Activated CD8-positive, alpha-beta T cell treated with anti-CD3 and anti-CD28 coated beads, Interleukin-2, amount 10 ng/mL, durations not matched to agents 7 days and 5 days (primary cell): Measurements from ENCODE around the gene CCDC74B. TPM values are rescaled to one million over a fixed set of nuclear protein-coding genes. Genes with fewer than 3 reads are reported as not detected.
"Not testable (repeated sequence)": the region's sequence is repeated elsewhere in the genome, so short reads cannot be mapped to it uniquely, and the experiment has no call there.

Source experiments
- ATAC-seq: fragments of 150-1000 bp; cut with Tn5 transposase; one replicate; pipeline ENCODE4 v1.10.0; 2021; ENCODE audit warnings: moderate library complexity
- CTCF ChIA-PET: fragments of 350-600 bp; sonication (Branson Sonifier 250); formaldehyde crosslinking; loops from one replicate; lab custom pipeline; 2021; ENCODE audit warnings: antibody characterized with exemption; lab: Charles Lee
- POLR2A ChIA-PET: fragments of 350-600 bp; sonication (Branson Sonifier 250); formaldehyde crosslinking; loops from one replicate; lab custom pipeline; 2021; ENCODE audit warnings: antibody characterized with exemption; lab: Charles Lee
- DNase-seq: peaks from one replicate; pipeline ENCODE4 v3.0.0-alpha.2; 2020
- H3K27ac Mint-ChIP-seq: one replicate; pipeline ENCODE4 v1.8.0; 2021; ENCODE audit warnings: mild to moderate bottlenecking, mixed read lengths
- H3K27me3 Mint-ChIP-seq: one replicate; pipeline ENCODE4 v1.8.0; 2021; ENCODE audit warnings: low read depth, mixed read lengths
- H3K36me3 Mint-ChIP-seq: one replicate; pipeline ENCODE4 v1.8.0; 2021; ENCODE audit warnings: low read depth, mixed read lengths
- H3K4me1 Mint-ChIP-seq: one replicate; pipeline ENCODE4 v1.8.0; 2021; ENCODE audit warnings: low read depth, mixed read lengths
- H3K4me3 Mint-ChIP-seq: one replicate; pipeline ENCODE4 v1.8.0; 2021; ENCODE audit warnings: mild to moderate bottlenecking, mixed read lengths
- H3K9me3 Mint-ChIP-seq: one replicate; pipeline ENCODE4 v1.8.0; 2022; ENCODE audit warnings: mixed read lengths; ENCODE audit not compliant: insufficient read depth
- total RNA-seq, 2 experiments: library from RNA; stranded (reverse); gene quantifications; one replicate each; pipeline ENCODE4 v1.2.3, GENCODE V29; 2021

CCDC74B gene
- 1 to 10 TPM; 3.2 to 3.4 TPM for total RNA-seq

- H3K36me3 Mint-ChIP-seq, H3K27me3 Mint-ChIP-seq, H3K9me3 Mint-ChIP-seq, POLR2A ChIA-PET, CTCF ChIA-PET, H3K27ac Mint-ChIP-seq: not testable (repeated sequence)
- H3K4me1 Mint-ChIP-seq: peaks cover 18% of the 10 kb centered on the region
- ATAC-seq: peak; percentile 92
- H3K4me3 Mint-ChIP-seq: peak within 1 kb of the TSS; percentile 71
- DNase-seq: peak; percentile 73
Observed at GRCh38 chr2:130145006-130145414, at the start of gene CCDC74B. TSS of gene CCDC74B (minus strand) at chr2:130145112. CDS start at chr2:130144996, 116 bp downstream.

- peaks cover 13% of the 10 kb centered on the region for H3K4me1 Mint-ChIP-seq
- DNase-seq, ATAC-seq, POLR2A ChIA-PET, H3K9me3 Mint-ChIP-seq, H3K27ac Mint-ChIP-seq, H3K4me3 Mint-ChIP-seq, CTCF ChIA-PET, H3K27me3 Mint-ChIP-seq, H3K36me3 Mint-ChIP-seq: not testable (repeated sequence)
Observed at GRCh38 chr2:130193824-130194223, 48.9 kb upstream of the CCDC74B start.

- H3K27me3 Mint-ChIP-seq, H3K27ac Mint-ChIP-seq: not testable (repeated sequence)
Observed at GRCh38 chr2:130192451-130192850, 47.5 kb upstream of the CCDC74B start.

GRCh38 chr2:130191319-130191718 lies 46.4 kb upstream of the CCDC74B start:
- ATAC-seq, H3K4me3 Mint-ChIP-seq, POLR2A ChIA-PET, DNase-seq, H3K27ac Mint-ChIP-seq, H3K27me3 Mint-ChIP-seq, H3K9me3 Mint-ChIP-seq, CTCF ChIA-PET: not testable (repeated sequence)
- Mint-ChIP-seq H3K4me1 (peaks cover 15% of the 10 kb centered on the region), H3K36me3 (peaks cover 10% of the 10 kb centered on the region)

More at GRCh38 chr2:130192451-130192850, 47.5 kb upstream of the CCDC74B start:
- peaks cover 13% of the 10 kb centered on the region for H3K4me1 Mint-ChIP-seq
- CTCF ChIA-PET, ATAC-seq, H3K4me3 Mint-ChIP-seq, H3K36me3 Mint-ChIP-seq, DNase-seq, H3K9me3 Mint-ChIP-seq: not testable (repeated sequence)
- POLR2A ChIA-PET: interaction anchor here (0.6 kb wide), 1 partner anchor 22 kb away, joined by 3 read pairs; no protein-coding TSS in a partner anchor

GRCh38 chr2:130190237-130190636 lies 45.3 kb upstream of the CCDC74B start:
- H3K4me1 Mint-ChIP-seq: peaks cover 17% of the 10 kb centered on the region
- H3K27me3 Mint-ChIP-seq: no peaks in the 10 kb centered on the region
- H3K36me3 Mint-ChIP-seq: peaks cover 15% of the 10 kb centered on the region
- CTCF ChIA-PET: no interaction called here
- H3K9me3 Mint-ChIP-seq: no peaks in the 10 kb centered on the region
- POLR2A ChIA-PET: no interaction called here
- ATAC-seq (no peak), DNase-seq (no peak)
- no peak overlapping the region for H3K4me3 Mint-ChIP-seq
- no peak overlapping the region for H3K27ac Mint-ChIP-seq

- Mint-ChIP-seq H3K36me3 (peaks cover 16% of the 10 kb centered on the region), H3K4me1 (peaks cover 23% of the 10 kb centered on the region)
- CTCF ChIA-PET, H3K4me3 Mint-ChIP-seq, POLR2A ChIA-PET, H3K27me3 Mint-ChIP-seq, DNase-seq, ATAC-seq, H3K9me3 Mint-ChIP-seq, H3K27ac Mint-ChIP-seq: not testable (repeated sequence)
Observed at GRCh38 chr2:130188958-130189357, 44.0 kb upstream of the CCDC74B start.

- DNase-seq, H3K27ac Mint-ChIP-seq, H3K27me3 Mint-ChIP-seq, CTCF ChIA-PET, POLR2A ChIA-PET, H3K9me3 Mint-ChIP-seq, H3K4me3 Mint-ChIP-seq, ATAC-seq: not testable (repeated sequence)
- H3K36me3 Mint-ChIP-seq: peaks cover 19% of the 10 kb centered on the region
- peaks cover 30% of the 10 kb centered on the region for H3K4me1 Mint-ChIP-seq
Observed at GRCh38 chr2:130187859-130188792, 43.2 kb upstream of the CCDC74B start.

- peaks cover 19% of the 10 kb centered on the region for H3K36me3 Mint-ChIP-seq
Observed at GRCh38 chr2:130187268-130187667, 42.4 kb upstream of the CCDC74B start.

GRCh38 chr2:130186391-130186790 lies 41.5 kb upstream of the CCDC74B start:
- H3K36me3 Mint-ChIP-seq: peaks cover 17% of the 10 kb centered on the region
- peaks cover 23% of the 10 kb centered on the region for H3K4me1 Mint-ChIP-seq
- no peaks in the 10 kb centered on the region for H3K27me3 Mint-ChIP-seq
- H3K27ac Mint-ChIP-seq: peak overlapping the region; percentile 34
- ATAC-seq (no peak), DNase-seq (no peak)
- CTCF ChIA-PET: no interaction called here
- POLR2A ChIA-PET: interaction anchor here (1.2 kb wide), 1 partner anchor 1302 kb away, joined by 3 read pairs; no protein-coding TSS in a partner anchor
- H3K9me3 Mint-ChIP-seq: no peaks in the 10 kb centered on the region
- H3K4me3 Mint-ChIP-seq: no peak overlapping the region

More at GRCh38 chr2:130187268-130187667, 42.4 kb upstream of the CCDC74B start:
- ATAC-seq: no peak
- H3K9me3 Mint-ChIP-seq: no peaks in the 10 kb centered on the region
- no peaks in the 10 kb centered on the region for H3K27me3 Mint-ChIP-seq
- H3K27ac Mint-ChIP-seq: no peak overlapping the region
- H3K4me3 Mint-ChIP-seq: no peak overlapping the region
- no peak for DNase-seq
- POLR2A ChIA-PET: no interaction called here
- peaks cover 27% of the 10 kb centered on the region for H3K4me1 Mint-ChIP-seq
- CTCF ChIA-PET: no interaction called here

- H3K27ac Mint-ChIP-seq: peak overlapping the region; percentile 34
- H3K27me3 Mint-ChIP-seq: no peaks in the 10 kb centered on the region
- no peak overlapping the region for H3K4me3 Mint-ChIP-seq
- DNase-seq (no peak), ATAC-seq (no peak)
- H3K4me1 Mint-ChIP-seq: peaks cover 19% of the 10 kb centered on the region
- H3K9me3 Mint-ChIP-seq: no peaks in the 10 kb centered on the region
- peaks cover 15% of the 10 kb centered on the region for H3K36me3 Mint-ChIP-seq
- POLR2A ChIA-PET: interaction anchor here (1.2 kb wide), 1 partner anchor 1303 kb away, joined by 3 read pairs; no protein-coding TSS in a partner anchor
- CTCF ChIA-PET: no interaction called here
Observed at GRCh38 chr2:130185896-130186295, 41.0 kb upstream of the CCDC74B start.

GRCh38 chr2:130185436-130185835 lies 40.5 kb upstream of the CCDC74B start:
- ATAC-seq (no peak), DNase-seq (no peak)
- peaks cover 15% of the 10 kb centered on the region for H3K36me3 Mint-ChIP-seq
- H3K4me1 Mint-ChIP-seq: peaks cover 21% of the 10 kb centered on the region
- ChIA-PET POLR2A (no interaction called here), CTCF (no interaction called here)
- no peak overlapping the region for H3K27ac Mint-ChIP-seq
- no peak overlapping the region for H3K4me3 Mint-ChIP-seq
- no peaks in the 10 kb centered on the region for H3K9me3 Mint-ChIP-seq
- H3K27me3 Mint-ChIP-seq: no peaks in the 10 kb centered on the region
